DOHH2 (cell line): Measurements from ENCODE around the gene DTNB.

Experiments
- CTCF ChIP-seq: fragments of 200-600 bp; sonication (generic); IDR thresholded peaks from one replicate; pipeline ENCODE4 v1.5.1; 2014; ENCODE audit warnings: antibody characterized with exemption, mild to moderate bottlenecking, low read depth, low read length; ENCODE audit not compliant: poor library complexity, severe bottlenecking
- EZH2phosphoT487 ChIP-seq: fragments of 200-600 bp; sonication (generic); IDR thresholded peaks from 2 replicates; pipeline ENCODE4 v1.6.1; 2017; ENCODE audit warnings: borderline replicate concordance, mild to moderate bottlenecking, antibody characterized with exemption, low read length, moderate library complexity, mixed read lengths

GRCh38 chr2:25409468-25409867, 263.9 kb downstream of the DTNB start:
- TF ChIP-seq CTCF (no peak), EZH2phosphoT487 (no peak)
